T-helper 2 cell treated with Interferon-gamma antibody and Interleukin-4, amounts not matched to agents 5 μg/mL and 100 μg/mL, for 36 hours (primary cell): ENCODE data around the gene ARHGAP32.
"Not testable (repeated sequence)": the region's sequence is repeated elsewhere in the genome, so short reads cannot be mapped to it uniquely, and the experiment has no call there.

ENCODE experiments used
- DNase-seq: peaks from one replicate; pipeline ENCODE4 v3.0.0; 2021; ENCODE audit warnings: low spot score
- H3K27ac Mint-ChIP-seq: one replicate; pipeline ENCODE4 v1.8.0; 2021; ENCODE audit warnings: mild to moderate bottlenecking, mixed read lengths
- H3K27me3 Mint-ChIP-seq: one replicate; pipeline ENCODE4 v1.8.0; 2021; ENCODE audit warnings: low read depth, mixed read lengths
- H3K36me3 Mint-ChIP-seq: one replicate; pipeline ENCODE4 v1.8.0; 2021; ENCODE audit warnings: low read depth, mixed read lengths
- H3K4me1 Mint-ChIP-seq: one replicate; pipeline ENCODE4 v1.8.0; 2021; ENCODE audit warnings: low read depth, mixed read lengths
- H3K4me3 Mint-ChIP-seq: one replicate; pipeline ENCODE4 v1.8.0; 2022; ENCODE audit warnings: mild to moderate bottlenecking, moderate library complexity, mixed read lengths
- H3K9me3 Mint-ChIP-seq: one replicate; pipeline ENCODE4 v1.8.0; 2021; ENCODE audit warnings: mixed read lengths

Gene ARHGAP32

DNA sequence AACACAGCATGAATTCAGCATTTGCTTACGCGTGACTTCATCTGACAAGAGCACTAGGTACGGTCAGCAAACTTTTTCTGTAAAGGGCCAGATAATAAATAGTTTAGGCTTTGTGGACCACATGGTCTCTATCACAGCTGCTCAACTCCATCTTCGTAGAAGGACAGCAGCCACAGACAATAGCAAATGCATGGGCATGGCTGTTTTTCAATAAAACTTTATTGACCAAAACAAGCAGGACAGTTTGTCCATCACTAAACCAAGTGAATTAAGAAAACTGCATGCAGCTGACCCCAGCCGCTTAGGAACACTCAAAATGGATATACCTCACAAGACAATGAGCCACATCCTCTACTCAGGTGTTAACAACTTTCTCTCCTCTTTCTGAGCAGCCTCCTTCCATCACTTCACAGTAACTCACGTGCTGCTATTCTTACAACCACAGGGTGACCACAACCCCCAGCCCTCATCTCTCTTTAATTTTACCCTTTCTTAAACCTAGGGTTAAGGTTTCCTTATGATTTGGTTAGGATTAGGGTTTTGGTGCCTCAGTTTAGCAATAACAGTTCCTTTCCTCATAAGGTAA, 22.7 kb upstream of the ARHGAP32 start:
- peaks cover 2% of the 10 kb centered on the region for H3K27me3 Mint-ChIP-seq
- H3K36me3 Mint-ChIP-seq = no peaks in the 10 kb centered on the region
- H3K4me1 Mint-ChIP-seq = peaks cover 4% of the 10 kb centered on the region
- no peak for DNase-seq
- no peaks in the 10 kb centered on the region for H3K9me3 Mint-ChIP-seq
- H3K27ac Mint-ChIP-seq = no peak overlapping the region
- H3K4me3 Mint-ChIP-seq = no peak overlapping the region

DNA sequence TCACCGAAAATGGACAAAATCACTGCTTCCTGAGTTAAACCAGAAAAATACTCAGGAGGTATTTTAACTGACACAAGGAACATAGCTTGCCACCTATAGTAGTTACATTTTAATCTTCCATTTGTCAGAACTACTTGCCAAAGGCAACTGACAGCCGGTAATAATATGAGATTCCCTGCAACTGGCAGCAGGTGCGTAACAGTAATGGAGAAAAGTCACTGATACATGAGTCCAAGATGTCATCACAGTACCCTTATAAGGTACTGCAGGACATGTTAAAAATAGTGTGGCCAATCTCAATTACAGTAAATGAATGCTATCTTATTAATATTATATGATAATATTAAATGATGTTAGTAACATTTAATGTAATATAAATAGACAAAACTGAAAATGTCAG, 21.1 kb upstream of the ARHGAP32 start:
- no peak for DNase-seq
- peaks cover 4% of the 10 kb centered on the region for H3K4me1 Mint-ChIP-seq
- H3K4me3 Mint-ChIP-seq = no peak overlapping the region
- H3K36me3 Mint-ChIP-seq = no peaks in the 10 kb centered on the region
- no peaks in the 10 kb centered on the region for H3K9me3 Mint-ChIP-seq
- no peak overlapping the region for H3K27ac Mint-ChIP-seq
- H3K27me3 Mint-ChIP-seq = peaks cover 6% of the 10 kb centered on the region

DNA sequence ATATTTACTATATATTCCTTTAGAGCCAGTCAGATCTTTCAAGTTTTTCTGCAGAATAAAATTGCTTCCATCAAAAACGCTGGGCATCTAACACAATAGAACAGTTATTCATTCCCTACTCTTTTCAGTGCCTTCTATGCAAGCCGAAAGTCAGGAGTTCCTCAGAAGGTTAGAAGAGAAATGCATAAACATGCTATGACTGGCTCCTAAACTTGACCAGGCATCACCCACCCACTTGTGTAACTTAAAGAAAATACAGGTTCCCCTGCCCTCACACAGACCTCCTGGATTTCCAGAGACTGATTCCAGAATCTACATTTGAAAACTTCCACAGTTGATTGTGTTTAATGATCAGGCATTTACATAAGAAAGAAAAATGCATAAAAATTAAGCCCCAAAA, 19.3 kb upstream of the ARHGAP32 start:
- peaks cover 2% of the 10 kb centered on the region for H3K4me1 Mint-ChIP-seq
- peaks cover 6% of the 10 kb centered on the region for H3K27me3 Mint-ChIP-seq
- H3K36me3 Mint-ChIP-seq = no peaks in the 10 kb centered on the region
- H3K9me3 Mint-ChIP-seq = no peaks in the 10 kb centered on the region
- DNase-seq = no peak
- H3K4me3 Mint-ChIP-seq = no peak overlapping the region
- H3K27ac Mint-ChIP-seq = no peak overlapping the region

DNA sequence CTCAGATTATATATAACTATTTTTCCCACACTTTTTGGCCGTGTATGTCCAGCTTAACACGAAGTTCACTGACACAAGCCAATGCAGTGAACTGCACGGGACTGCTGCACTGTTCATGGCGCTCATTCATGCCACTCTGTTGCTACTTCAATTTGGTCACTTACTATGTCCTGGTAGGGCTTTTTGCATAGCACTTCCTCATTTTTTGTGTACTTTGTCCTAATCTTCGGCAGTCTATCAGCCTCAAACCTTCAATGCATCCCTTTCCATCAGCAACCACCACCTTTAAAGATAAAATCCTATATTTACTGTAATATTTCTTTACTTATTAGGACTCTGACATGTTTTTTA, 18.7 kb upstream of the ARHGAP32 start:
- peaks cover 2% of the 10 kb centered on the region for H3K4me1 Mint-ChIP-seq
- no peaks in the 10 kb centered on the region for H3K36me3 Mint-ChIP-seq
- no peak overlapping the region for H3K4me3 Mint-ChIP-seq
- no peak for DNase-seq
- H3K27me3 Mint-ChIP-seq = peaks cover 6% of the 10 kb centered on the region
- no peaks in the 10 kb centered on the region for H3K9me3 Mint-ChIP-seq
- H3K27ac Mint-ChIP-seq = no peak overlapping the region

DNA sequence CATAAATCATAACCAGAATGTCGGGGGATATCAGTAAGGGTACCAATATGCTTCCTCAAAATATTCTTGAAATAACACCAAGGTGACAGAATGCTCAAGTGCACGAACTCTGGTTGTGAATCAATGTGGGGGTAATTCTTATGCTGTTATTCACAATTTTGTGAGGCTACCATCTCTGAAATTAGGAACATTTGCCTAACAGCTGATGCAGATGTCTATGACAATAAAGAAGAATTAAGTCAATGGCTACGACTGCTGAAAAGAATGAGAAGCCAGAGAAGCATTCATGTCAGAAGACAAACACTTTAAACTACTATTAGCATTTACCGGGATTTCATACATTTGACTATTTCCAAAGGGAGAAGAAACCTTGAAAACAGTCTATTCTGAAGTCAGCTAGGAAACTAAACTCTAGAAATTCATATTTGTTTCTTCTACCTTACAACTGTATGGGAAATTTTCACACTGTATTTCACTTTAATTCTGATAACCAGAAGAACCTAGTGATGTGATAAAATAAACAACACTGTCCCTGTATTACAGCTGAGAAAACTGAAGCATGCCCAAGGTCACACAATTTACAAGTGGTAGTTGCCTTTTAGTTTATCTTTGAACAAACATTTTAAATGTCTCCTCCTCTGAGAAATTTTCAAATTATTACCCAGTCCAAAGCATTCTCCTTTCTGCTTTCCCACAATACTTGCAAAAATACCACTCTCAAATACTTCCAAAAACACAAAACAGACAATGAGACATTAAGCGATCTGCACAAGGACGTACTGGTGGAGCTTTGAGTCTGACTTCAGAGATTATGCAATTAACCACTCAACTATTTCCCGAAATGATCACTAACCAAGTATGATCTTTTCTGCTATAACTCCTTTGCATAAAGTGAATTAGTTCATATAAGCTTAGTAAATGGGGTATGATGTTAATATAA, 18.0 kb upstream of the ARHGAP32 start:
- H3K9me3 Mint-ChIP-seq = no peaks in the 10 kb centered on the region
- DNase-seq = no peak
- no peak overlapping the region for H3K27ac Mint-ChIP-seq
- H3K4me3 Mint-ChIP-seq = no peak overlapping the region
- H3K27me3 Mint-ChIP-seq = peaks cover 6% of the 10 kb centered on the region
- H3K36me3 Mint-ChIP-seq = no peaks in the 10 kb centered on the region
- H3K4me1 Mint-ChIP-seq = peaks cover 2% of the 10 kb centered on the region

DNA sequence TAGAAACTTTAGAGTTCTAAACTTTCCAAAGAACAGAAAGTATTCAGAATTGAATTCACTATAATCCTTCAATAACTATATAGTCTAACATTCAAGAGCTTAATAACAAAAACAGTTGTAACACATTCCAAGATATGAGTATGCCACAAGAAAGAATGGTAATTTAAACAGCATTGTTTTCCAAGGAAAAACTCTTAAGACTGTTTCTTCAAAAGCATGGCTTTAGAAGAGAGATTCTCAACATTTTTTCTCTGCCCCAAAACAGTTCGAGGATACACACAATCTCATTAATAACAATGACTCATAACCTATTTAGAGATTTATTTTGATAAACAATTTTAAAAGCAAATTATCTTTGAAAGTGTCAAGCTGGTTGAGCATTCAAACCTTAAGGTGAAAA, 16.7 kb upstream of the ARHGAP32 start:
- Mint-ChIP-seq H3K4me3 (no peak overlapping the region), H3K9me3 (no peaks in the 10 kb centered on the region), H3K36me3 (no peaks in the 10 kb centered on the region), H3K27ac (no peak overlapping the region), H3K27me3 (peaks cover 6% of the 10 kb centered on the region), H3K4me1 (no peaks in the 10 kb centered on the region)
- no peak for DNase-seq

DNA sequence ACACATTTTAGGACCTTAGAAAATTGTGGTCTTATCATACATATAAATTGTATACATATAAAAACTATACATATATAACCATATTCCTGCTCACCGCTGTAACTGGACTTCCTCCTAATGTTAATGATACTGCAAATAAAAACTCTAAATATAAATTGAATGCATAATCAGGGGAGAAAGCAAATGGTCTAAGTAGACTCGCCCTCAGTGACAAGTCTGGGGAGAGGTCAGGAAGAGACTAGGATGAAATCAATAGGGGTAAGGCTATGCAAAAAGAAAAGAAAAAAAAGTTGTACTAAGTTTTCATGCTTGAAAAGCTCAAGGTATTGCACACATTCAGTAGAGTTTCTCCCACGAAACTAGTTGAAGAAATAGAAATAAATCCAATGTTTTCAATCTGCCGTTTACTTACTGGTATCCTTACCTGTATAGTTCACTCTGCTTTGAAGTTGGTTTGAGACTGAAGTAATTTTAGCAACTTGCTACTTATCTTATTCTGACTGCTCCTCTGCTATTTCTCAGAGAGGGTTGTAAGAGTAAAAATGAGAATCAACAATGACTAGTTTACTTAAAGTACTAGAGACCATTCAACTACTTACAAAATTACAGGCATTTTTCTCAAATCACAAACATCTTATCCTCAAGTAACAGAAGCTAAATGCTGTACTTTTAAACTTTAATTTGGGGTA, 12.2 kb upstream of the ARHGAP32 start:
- no peaks in the 10 kb centered on the region for H3K4me1 Mint-ChIP-seq
- H3K4me3 Mint-ChIP-seq = no peak overlapping the region
- H3K27ac Mint-ChIP-seq = no peak overlapping the region
- peaks cover 5% of the 10 kb centered on the region for H3K9me3 Mint-ChIP-seq
- H3K27me3 Mint-ChIP-seq = peaks cover 3% of the 10 kb centered on the region
- H3K36me3 Mint-ChIP-seq = no peaks in the 10 kb centered on the region
- DNase-seq = no peak

DNA sequence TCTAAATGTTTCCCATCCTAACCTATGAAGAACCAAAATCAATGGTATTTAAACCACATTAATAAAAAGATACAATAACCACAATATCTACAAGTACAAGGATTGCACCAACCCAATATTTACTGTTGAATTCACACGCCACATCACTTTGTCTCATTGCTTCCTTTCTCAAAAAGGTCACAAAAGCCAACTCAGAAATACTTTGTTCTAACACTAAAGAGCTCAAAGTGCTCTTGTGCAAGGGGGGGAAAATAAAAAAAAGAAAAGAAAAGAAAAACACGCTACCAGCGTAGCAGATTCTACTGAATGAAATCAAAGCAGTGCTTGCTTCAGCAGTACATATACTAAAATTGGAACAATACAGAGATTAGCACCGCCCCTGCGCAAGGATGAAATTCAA, 10.5 kb upstream of the ARHGAP32 start:
- Mint-ChIP-seq H3K9me3 (peaks cover 13% of the 10 kb centered on the region), H3K27me3 (no peaks in the 10 kb centered on the region), H3K36me3 (no peaks in the 10 kb centered on the region), H3K4me1 (no peaks in the 10 kb centered on the region), H3K27ac (no peak overlapping the region), H3K4me3 (no peak overlapping the region)
- no peak for DNase-seq

DNA sequence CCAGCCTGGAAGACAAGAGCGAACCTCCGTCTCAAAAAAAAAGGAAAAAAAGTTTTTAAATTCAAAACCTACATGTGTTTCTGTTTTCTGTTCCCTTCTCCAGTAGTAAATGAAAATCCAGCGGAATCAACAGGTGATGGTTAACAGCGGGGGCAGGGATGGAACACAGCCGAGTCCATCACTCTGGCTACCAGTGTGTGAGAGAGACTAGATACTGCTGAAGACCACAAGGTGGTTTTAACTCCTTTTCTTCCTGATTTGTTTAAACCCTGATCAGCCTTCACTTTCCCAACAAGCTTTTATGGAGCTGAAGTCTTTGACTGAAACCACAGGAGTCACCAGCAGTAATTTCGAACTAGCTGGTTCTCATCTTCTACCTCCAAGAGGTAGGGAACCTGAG, 3.6 kb upstream of the ARHGAP32 start:
- no peak overlapping the region for H3K27ac Mint-ChIP-seq
- no peaks in the 10 kb centered on the region for H3K27me3 Mint-ChIP-seq
- peaks cover 13% of the 10 kb centered on the region for H3K9me3 Mint-ChIP-seq
- no peak for DNase-seq
- no peak overlapping the region for H3K4me3 Mint-ChIP-seq
- no peaks in the 10 kb centered on the region for H3K4me1 Mint-ChIP-seq
- H3K36me3 Mint-ChIP-seq = no peaks in the 10 kb centered on the region

DNA sequence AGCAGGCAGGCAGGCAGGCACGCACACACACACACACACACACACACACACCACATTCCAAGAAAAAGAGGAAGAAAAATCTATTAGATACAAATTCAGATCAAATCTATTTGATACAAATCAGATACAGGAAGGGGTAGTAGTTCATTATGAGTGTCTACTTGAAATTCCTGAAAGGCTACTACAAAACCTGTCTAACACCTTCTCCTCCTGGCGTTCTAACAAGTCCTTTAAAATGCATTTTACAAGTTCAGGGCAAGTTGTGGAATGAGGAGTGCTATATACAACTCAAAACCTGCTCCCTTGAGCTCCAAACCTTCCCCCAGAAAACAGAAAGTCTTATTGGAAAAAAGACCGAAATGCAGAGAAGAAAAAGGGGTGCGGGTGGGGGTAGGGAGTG, 476 bp downstream of the ARHGAP32 start:
- H3K36me3 Mint-ChIP-seq = no peaks in the 10 kb centered on the region
- no peaks in the 10 kb centered on the region for H3K9me3 Mint-ChIP-seq
- H3K27me3 Mint-ChIP-seq = no peaks in the 10 kb centered on the region
- DNase-seq = no peak
- no peaks in the 10 kb centered on the region for H3K4me1 Mint-ChIP-seq
- H3K27ac Mint-ChIP-seq = no peak overlapping the region
- H3K4me3 Mint-ChIP-seq = no peak overlapping the region

DNA sequence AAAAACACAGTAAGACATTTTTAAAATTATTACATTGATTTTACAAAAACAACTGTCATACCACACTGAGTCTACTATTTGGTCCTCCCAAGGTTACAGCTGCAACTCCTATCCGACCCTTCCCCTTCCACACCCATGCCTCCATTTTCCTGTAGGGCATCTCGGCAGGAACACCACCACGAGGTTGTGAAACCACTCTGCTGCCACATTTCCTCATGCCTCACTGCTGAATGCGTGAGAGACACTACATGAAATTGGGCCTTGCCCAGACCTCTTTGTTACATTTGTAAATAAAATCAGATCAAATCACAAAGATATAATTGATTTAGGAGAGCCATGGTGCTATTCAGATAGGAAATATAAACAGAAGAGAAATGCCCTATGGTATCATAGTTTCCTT, 2.0 kb downstream of the ARHGAP32 start:
- DNase-seq = no peak
- Mint-ChIP-seq H3K27ac (no peak overlapping the region), H3K36me3 (no peaks in the 10 kb centered on the region), H3K4me3 (no peak overlapping the region), H3K9me3 (peaks cover 4% of the 10 kb centered on the region), H3K4me1 (no peaks in the 10 kb centered on the region), H3K27me3 (no peaks in the 10 kb centered on the region)

DNA sequence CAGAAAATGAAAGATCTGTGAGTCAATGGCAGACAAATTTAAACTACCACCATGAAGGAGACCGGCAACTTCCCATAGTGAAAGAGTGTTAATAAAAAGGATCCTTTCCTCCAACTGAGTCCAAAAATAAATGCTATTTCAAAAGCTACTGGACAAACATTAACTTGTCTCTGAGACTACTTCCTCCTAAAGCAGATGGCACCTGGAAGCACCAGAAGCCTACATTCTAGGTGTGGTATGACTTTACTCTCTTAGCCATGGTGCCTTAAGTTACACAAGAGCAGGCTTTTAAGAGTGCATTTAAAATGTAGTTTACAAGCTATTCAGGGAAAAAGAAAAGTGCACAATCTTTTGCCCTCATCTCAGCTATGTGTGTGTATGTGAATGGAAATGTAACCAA, 2.5 kb downstream of the ARHGAP32 start:
- Mint-ChIP-seq H3K36me3 (no peaks in the 10 kb centered on the region), H3K27me3 (no peaks in the 10 kb centered on the region), H3K9me3 (peaks cover 4% of the 10 kb centered on the region), H3K4me1 (no peaks in the 10 kb centered on the region), H3K4me3 (no peak overlapping the region), H3K27ac (no peak overlapping the region)
- no peak for DNase-seq

DNA sequence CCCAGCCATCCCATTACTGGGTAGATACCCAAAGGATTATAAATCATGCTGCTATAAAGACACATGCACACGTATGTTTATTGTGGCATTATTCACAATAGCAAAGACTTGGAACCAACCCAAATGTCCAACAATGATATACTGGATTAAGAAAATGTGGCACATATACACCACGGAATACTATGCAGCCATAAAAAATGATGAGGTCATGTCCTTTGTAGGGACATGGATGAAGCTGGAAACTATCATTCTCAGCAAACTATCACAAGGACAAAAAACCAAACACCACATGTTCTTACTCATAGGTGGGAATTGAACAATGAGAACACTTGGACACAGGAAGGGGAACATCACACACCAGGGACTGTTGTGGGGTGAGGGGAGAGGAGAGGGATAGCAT, 7.0 kb downstream of the ARHGAP32 start:
- not testable (repeated sequence) for H3K9me3 Mint-ChIP-seq, H3K27ac Mint-ChIP-seq, H3K27me3 Mint-ChIP-seq, H3K36me3 Mint-ChIP-seq, H3K4me3 Mint-ChIP-seq, H3K4me1 Mint-ChIP-seq, DNase-seq

DNA sequence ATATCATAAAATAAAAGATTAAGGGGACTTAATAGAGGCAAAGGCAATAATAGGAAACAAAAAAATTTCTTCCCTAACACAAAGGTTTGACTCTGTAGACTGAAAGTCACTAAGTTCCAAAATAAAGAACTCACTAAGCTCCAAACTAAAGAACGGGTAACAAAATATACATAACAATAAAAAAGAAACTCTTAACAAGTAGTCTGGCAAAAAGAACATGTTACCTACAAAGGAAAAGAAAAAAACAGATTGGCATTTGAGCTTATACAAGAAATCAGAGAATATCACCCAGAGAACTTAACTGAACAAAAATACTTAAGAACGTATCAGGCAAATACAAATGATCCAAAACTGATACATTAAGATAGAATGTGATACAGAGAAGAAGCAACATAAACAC, 7.5 kb downstream of the ARHGAP32 start:
- Mint-ChIP-seq H3K4me3 (no peak overlapping the region), H3K36me3 (no peaks in the 10 kb centered on the region), H3K27ac (no peak overlapping the region), H3K9me3 (peaks cover 4% of the 10 kb centered on the region), H3K4me1 (no peaks in the 10 kb centered on the region), H3K27me3 (no peaks in the 10 kb centered on the region)
- no peak for DNase-seq
